ENCODE data around the gene OGFOD2. TPM values are rescaled to one million over a fixed set of nuclear protein-coding genes. Genes with fewer than 3 reads are reported as not detected.
A peak's percentile ranks its signal among the peaks of the same experiment; 100 is the strongest.

OGFOD2 gene
- total and polyA plus RNA-seq, 2 of the 13 experiments (the other 11 are each of a cell fraction or from before 2014, with no cell fraction given), result 13.2 to 14.6 TPM

DNA sequence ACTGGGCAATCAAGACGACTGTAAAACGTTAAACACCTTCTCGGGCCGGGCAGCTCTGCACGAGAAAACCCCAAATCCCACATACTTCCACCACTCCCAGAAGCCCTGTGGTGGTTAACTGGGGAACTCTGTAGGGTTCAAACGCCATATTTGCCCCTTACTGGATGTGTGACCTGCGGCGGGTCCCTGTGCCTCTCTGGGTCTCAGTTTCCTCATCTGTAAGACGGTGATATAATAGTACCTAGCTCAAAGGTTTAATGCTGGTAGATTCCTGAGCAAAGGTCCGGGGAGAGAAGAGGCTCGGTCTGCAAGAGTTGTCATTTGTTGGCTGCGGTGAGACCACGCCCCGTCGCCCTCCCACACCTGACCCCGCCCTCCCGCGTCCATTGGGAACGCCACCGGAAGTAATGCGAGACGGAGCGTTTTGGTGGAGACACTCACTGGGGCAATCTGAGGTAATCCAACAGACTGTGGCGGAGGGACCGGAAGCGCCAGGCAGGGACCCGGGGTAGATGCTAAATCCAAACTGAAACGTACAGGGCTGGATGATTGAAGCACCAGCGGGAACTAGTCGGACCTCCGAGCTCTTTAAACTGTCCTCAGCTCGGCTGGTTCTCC lies 661 bp upstream of the OGFOD2 start (continued):
- TF ChIP-seq, protein P1, sequence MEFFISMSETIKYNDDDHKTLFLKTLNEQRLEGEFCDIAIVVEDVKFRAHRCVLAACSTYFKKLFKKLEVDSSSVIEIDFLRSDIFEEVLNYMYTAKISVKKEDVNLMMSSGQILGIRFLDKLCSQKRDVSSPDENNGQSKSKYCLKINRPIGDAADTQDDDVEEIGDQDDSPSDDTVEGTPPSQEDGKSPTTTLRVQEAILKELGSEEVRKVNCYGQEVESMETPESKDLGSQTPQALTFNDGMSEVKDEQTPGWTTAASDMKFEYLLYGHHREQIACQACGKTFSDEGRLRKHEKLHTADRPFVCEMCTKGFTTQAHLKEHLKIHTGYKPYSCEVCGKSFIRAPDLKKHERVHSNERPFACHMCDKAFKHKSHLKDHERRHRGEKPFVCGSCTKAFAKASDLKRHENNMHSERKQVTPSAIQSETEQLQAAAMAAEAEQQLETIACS (CRISPR knock-in tag; IDR thresholded peaks at IDR 0.05), result no peak
- TF ChIP-seq, protein P2, sequence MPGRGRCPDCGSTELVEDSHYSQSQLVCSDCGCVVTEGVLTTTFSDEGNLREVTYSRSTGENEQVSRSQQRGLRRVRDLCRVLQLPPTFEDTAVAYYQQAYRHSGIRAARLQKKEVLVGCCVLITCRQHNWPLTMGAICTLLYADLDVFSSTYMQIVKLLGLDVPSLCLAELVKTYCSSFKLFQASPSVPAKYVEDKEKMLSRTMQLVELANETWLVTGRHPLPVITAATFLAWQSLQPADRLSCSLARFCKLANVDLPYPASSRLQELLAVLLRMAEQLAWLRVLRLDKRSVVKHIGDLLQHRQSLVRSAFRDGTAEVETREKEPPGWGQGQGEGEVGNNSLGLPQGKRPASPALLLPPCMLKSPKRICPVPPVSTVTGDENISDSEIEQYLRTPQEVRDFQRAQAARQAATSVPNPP (CRISPR knock-in tag; IDR thresholded peaks at IDR 0.05), result no peak
- TF ChIP-seq PLRG1 (conservative IDR thresholded peaks at IDR 0.05), result no peak
- no peak for TF ChIP-seq TEAD2 (CRISPR knock-in tag; IDR thresholded peaks at IDR 0.05)
- TF ChIP-seq, protein P3, sequence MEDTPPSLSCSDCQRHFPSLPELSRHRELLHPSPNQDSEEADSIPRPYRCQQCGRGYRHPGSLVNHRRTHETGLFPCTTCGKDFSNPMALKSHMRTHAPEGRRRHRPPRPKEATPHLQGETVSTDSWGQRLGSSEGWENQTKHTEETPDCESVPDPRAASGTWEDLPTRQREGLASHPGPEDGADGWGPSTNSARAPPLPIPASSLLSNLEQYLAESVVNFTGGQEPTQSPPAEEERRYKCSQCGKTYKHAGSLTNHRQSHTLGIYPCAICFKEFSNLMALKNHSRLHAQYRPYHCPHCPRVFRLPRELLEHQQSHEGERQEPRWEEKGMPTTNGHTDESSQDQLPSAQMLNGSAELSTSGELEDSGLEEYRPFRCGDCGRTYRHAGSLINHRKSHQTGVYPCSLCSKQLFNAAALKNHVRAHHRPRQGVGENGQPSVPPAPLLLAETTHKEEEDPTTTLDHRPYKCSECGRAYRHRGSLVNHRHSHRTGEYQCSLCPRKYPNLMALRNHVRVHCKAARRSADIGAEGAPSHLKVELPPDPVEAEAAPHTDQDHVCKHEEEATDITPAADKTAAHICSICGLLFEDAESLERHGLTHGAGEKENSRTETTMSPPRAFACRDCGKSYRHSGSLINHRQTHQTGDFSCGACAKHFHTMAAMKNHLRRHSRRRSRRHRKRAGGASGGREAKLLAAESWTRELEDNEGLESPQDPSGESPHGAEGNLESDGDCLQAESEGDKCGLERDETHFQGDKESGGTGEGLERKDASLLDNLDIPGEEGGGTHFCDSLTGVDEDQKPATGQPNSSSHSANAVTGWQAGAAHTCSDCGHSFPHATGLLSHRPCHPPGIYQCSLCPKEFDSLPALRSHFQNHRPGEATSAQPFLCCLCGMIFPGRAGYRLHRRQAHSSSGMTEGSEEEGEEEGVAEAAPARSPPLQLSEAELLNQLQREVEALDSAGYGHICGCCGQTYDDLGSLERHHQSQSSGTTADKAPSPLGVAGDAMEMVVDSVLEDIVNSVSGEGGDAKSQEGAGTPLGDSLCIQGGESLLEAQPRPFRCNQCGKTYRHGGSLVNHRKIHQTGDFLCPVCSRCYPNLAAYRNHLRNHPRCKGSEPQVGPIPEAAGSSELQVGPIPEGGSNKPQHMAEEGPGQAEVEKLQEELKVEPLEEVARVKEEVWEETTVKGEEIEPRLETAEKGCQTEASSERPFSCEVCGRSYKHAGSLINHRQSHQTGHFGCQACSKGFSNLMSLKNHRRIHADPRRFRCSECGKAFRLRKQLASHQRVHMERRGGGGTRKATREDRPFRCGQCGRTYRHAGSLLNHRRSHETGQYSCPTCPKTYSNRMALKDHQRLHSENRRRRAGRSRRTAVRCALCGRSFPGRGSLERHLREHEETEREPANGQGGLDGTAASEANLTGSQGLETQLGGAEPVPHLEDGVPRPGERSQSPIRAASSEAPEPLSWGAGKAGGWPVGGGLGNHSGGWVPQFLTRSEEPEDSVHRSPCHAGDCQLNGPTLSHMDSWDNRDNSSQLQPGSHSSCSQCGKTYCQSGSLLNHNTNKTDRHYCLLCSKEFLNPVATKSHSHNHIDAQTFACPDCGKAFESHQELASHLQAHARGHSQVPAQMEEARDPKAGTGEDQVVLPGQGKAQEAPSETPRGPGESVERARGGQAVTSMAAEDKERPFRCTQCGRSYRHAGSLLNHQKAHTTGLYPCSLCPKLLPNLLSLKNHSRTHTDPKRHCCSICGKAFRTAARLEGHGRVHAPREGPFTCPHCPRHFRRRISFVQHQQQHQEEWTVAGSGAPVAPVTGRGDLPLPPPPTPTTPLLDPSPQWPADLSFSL (CRISPR knock-in tag; IDR thresholded peaks at IDR 0.05), result no peak
- no peak for TF ChIP-seq SETDB1 (CRISPR knock-in tag; IDR thresholded peaks at IDR 0.05; ENCODE audit: borderline replicate concordance)
- TF ChIP-seq, protein P4, sequence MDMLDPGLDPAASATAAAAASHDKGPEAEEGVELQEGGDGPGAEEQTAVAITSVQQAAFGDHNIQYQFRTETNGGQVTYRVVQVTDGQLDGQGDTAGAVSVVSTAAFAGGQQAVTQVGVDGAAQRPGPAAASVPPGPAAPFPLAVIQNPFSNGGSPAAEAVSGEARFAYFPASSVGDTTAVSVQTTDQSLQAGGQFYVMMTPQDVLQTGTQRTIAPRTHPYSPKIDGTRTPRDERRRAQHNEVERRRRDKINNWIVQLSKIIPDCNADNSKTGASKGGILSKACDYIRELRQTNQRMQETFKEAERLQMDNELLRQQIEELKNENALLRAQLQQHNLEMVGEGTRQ (IDR thresholded peaks at IDR 0.05; ENCODE audit: low read depth, low read length), result no peak
- TF ChIP-seq, protein P4 (CRISPR knock-in tag; IDR thresholded peaks at IDR 0.05; ENCODE audit: borderline replicate concordance), result no peak
- TF ChIP-seq FOXO1 (CRISPR knock-in tag; IDR thresholded peaks at IDR 0.05), result no peak; the same call in 1 of the 2 replicates
- TF ChIP-seq TEAD3 (CRISPR knock-in tag; optimal IDR thresholded peaks at IDR 0.05; ENCODE audit: borderline replicate concordance), result peak; percentile 46
- peak; percentile 46 for TF ChIP-seq NFYC (CRISPR knock-in tag; IDR thresholded peaks at IDR 0.05)
- no peak for TF ChIP-seq ZNF468 (CRISPR knock-in tag; IDR thresholded peaks at IDR 0.05)
- peak; percentile 63 for TF ChIP-seq MED1 (CRISPR knock-in tag; IDR thresholded peaks at IDR 0.05)
- no peak for TF ChIP-seq SMAD3 (CRISPR knock-in tag; IDR thresholded peaks at IDR 0.05)
- TF ChIP-seq ZSCAN21 (CRISPR knock-in tag; IDR thresholded peaks at IDR 0.05; ENCODE audit: borderline replicate concordance), result no peak
- TF ChIP-seq KDM3A (CRISPR knock-in tag; IDR thresholded peaks at IDR 0.05; ENCODE audit: low read depth), result no peak
- TF ChIP-seq MATR3 (CRISPR knock-in tag; IDR thresholded peaks at IDR 0.05), result no peak
- no peak for TF ChIP-seq NFE2L1 (CRISPR knock-in tag; IDR thresholded peaks at IDR 0.05; ENCODE audit: borderline replicate concordance)
- no peak for TF ChIP-seq ZNF616 (CRISPR knock-in tag; IDR thresholded peaks at IDR 0.05; ENCODE audit: low read depth)
- no peak for TF ChIP-seq ZNF615 (CRISPR knock-in tag; IDR thresholded peaks at IDR 0.05; ENCODE audit: borderline replicate concordance)
- TF ChIP-seq MED13 (CRISPR knock-in tag; IDR thresholded peaks at IDR 0.05), result no peak

Data from HepG2 (cell line).